IPS-NIHi11 (cell line): ENCODE measurements around the gene HOXB6.

Source experiments
- DNase-seq: peaks from one replicate; pipeline ENCODE4 v3.0.0; 2012; ENCODE audit warnings: mixed read lengths, low spot score

Gene HOXB6

GRCh38 chr17:48634493-48635208 is 29.9 kb upstream of the HOXB6 start:
- no peak for DNase-seq

- no peak for DNase-seq
Measured at GRCh38 chr17:48633266-48633677, 28.5 kb upstream of the HOXB6 start.

GRCh38 chr17:48632579-48633265 is 27.9 kb upstream of the HOXB6 start:
- DNase-seq: no peak

GRCh38 chr17:48631693-48632578 is 27.1 kb upstream of the HOXB6 start:
- DNase-seq: no peak

- no peak for DNase-seq
Measured at GRCh38 chr17:48630925-48631692, 26.3 kb upstream of the HOXB6 start.

- DNase-seq: no peak
Measured at GRCh38 chr17:48630009-48630924, 25.5 kb upstream of the HOXB6 start.

- no peak for DNase-seq
Measured at GRCh38 chr17:48629411-48629759, 24.6 kb upstream of the HOXB6 start.

- DNase-seq: no peak
Measured at GRCh38 chr17:48628649-48629410, 24.0 kb upstream of the HOXB6 start.

GRCh38 chr17:48627623-48628521 is 23.1 kb upstream of the HOXB6 start:
- DNase-seq: no peak

GRCh38 chr17:48627118-48627597 is 22.4 kb upstream of the HOXB6 start:
- no peak for DNase-seq

- peak; percentile 67 for DNase-seq
Measured at GRCh38 chr17:48626245-48627117, 21.7 kb upstream of the HOXB6 start, which contains the start of gene HOXB9. TSS of gene HOXB9 (minus strand) at chr17:48626358. CDS start at chr17:48626269, 89 bp downstream.

GRCh38 chr17:48625495-48626244 is 20.9 kb upstream of the HOXB6 start:
- peak; percentile 80 for DNase-seq

- peak; percentile 75 for DNase-seq
Measured at GRCh38 chr17:48624544-48625494, 20.0 kb upstream of the HOXB6 start.

- DNase-seq: no peak
Measured at GRCh38 chr17:48624118-48624517, 19.3 kb upstream of the HOXB6 start.

- no peak for DNase-seq
Measured at GRCh38 chr17:48623583-48623982, 18.8 kb upstream of the HOXB6 start.

- no peak for DNase-seq
Measured at GRCh38 chr17:48622857-48623256, 18.1 kb upstream of the HOXB6 start.
